Brain microvascular endothelial cell (primary cell): Measurements from ENCODE around the gene HIVEP3.

Experiments used
- DNase-seq: peaks from one replicate; pipeline ENCODE4 v3.0.0-alpha.2; 2020
- H3K27ac ChIP-seq: fragments of 250-450 bp; sonication (Bioruptor Pico); 2 replicates; pipeline ENCODE4 v1.5.1; 2020; ENCODE audit warnings: mild to moderate bottlenecking, moderate library complexity
- H3K27me3 ChIP-seq: fragments of 250-450 bp; sonication (Bioruptor Pico); replicated peaks from 2 replicates; pipeline ENCODE4 v1.5.1; 2020; ENCODE audit warnings: mild to moderate bottlenecking
- H3K36me3 ChIP-seq: fragments of 250-450 bp; sonication (Bioruptor Pico); replicated peaks from 2 replicates; pipeline ENCODE4 v1.5.1; 2020; ENCODE audit warnings: mild to moderate bottlenecking
- H3K4me3 ChIP-seq: 2 replicates; pipeline ENCODE4 v1.5.1; 2011; ENCODE audit warnings: low read depth, mild to moderate bottlenecking, control low read depth, low read length, moderate library complexity
- CTCF ChIP-seq: IDR thresholded peaks from 2 replicates; pipeline ENCODE4 v1.5.1; 2011; ENCODE audit warnings: low read depth, mild to moderate bottlenecking, moderate library complexity, low read length, control low read depth, inconsistent platforms; ENCODE audit errors: missing control alignments
- in situ Hi-C: cut with HindIII; loops from 2 replicates; pipeline ENCODE4 v1.10.0; 2017; ENCODE audit warnings: low sequenced_read_pairs, low pct_ligation_motif_present

Gene HIVEP3

DNA sequence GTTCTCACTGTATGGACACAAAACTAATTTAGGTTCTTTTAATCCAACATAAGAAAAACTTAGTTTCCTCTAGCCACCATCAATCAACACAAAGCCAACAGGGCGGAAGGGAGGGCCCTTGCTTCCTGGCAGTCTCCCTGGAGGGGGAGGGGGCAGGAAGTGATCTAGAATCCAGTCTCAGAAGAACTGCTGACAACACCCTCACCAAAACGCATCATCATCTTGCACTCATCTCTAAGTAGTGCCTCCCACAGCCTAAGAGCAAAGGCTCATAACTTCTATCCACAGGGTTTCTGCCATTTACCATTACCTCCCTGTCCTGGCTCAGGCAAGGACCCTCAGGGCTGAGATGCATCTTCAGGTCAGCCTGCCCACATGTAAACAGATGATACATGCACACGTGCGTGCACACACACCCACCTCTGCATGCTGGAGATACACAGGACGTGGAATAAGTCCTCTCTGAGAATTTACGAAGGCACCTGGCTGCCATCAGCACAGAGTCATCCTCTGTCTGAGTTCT, 20.5 kb downstream of the HIVEP3 start:
- TF ChIP-seq CTCF: no peak
- Histone ChIP-seq H3K36me3 (no peaks in the 10 kb centered on the region), H3K4me3 (no peak overlapping the region), H3K27ac (no peak overlapping the region), H3K27me3 (no peaks in the 10 kb centered on the region)
- DNase-seq: no peak
- in situ Hi-C loops: no loop called here

- Histone ChIP-seq H3K27me3 (no peaks in the 10 kb centered on the region), H3K27ac (no peak overlapping the region), H3K36me3 (no peaks in the 10 kb centered on the region), H3K4me3 (no peak overlapping the region)
- in situ Hi-C loops: no loop called here
- no peak for DNase-seq
- TF ChIP-seq CTCF: no peak
Measured at GRCh38 chr1:41895552-41895951, 23.2 kb downstream of the HIVEP3 start.

- in situ Hi-C loops: no loop called here
- Histone ChIP-seq H3K4me3 (no peak overlapping the region), H3K36me3 (no peaks in the 10 kb centered on the region), H3K27ac (no peak overlapping the region), H3K27me3 (no peaks in the 10 kb centered on the region)
- no peak for DNase-seq
- TF ChIP-seq CTCF: no peak
Measured at GRCh38 chr1:41894808-41895483, 23.8 kb downstream of the HIVEP3 start.

DNA sequence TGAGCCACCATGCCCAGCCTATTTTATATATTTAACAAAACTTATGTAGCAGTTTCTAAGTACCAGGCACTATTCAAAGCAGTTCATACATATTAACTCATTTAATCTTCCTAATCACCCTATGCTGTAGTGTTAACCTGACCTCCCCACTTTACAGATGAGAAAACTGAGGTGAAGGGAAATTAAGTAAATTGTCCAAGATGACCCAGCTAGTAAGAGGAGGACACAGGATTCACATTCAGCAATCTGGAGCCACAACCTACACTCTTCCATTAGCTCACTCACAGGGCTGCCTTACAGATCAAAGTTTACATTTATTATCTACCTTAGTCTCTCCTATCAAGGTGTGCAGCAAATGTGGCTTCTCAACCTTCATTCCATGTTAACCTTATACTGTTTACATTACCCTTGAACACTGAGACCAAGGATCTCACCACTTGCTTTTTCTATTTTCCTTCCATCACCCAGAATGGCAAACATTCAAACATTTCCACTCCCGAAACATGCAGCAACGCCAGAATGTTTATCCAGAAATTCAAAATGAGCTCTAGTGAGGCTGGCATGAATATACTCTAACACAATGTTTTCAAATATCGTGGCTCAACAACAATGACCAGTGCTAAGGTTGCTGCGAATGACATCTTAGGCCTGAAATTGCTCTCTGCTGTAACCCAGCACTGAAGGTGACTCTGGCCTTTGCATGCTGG, 24.5 kb downstream of the HIVEP3 start:
- Histone ChIP-seq H3K27me3 (no peaks in the 10 kb centered on the region), H3K27ac (no peak overlapping the region), H3K4me3 (no peak overlapping the region), H3K36me3 (no peaks in the 10 kb centered on the region)
- TF ChIP-seq CTCF: no peak
- in situ Hi-C loops: no loop called here
- no peak for DNase-seq

- H3K27me3 ChIP-seq: no peaks in the 10 kb centered on the region
- no peak for TF ChIP-seq CTCF
- no peak overlapping the region for H3K4me3 ChIP-seq
- no peak overlapping the region for H3K27ac ChIP-seq
- in situ Hi-C loops: no loop called here
- no peak for DNase-seq
- no peaks in the 10 kb centered on the region for H3K36me3 ChIP-seq
Measured at GRCh38 chr1:41892301-41892781, 26.4 kb downstream of the HIVEP3 start.
